ENCODE measurements around the gene PCDHB2.

GRCh38 chr5:141121563-141121962 lies 27.1 kb downstream of the PCDHB2 start, which contains the start of gene PCDHB4:
- TF ChIP-seq CTCF (IDR thresholded peaks at IDR 0.05): peak in 3 of 5 experiments; percentile 8 to 47 (median 16)
- no peak for TF ChIP-seq POLR2A (IDR thresholded peaks at IDR 0.05)
- no peak for TF ChIP-seq EP300 (IDR thresholded peaks at IDR 0.05)
